Measurements from ENCODE around the gene STAT3. TPM values are rescaled to one million over a fixed set of nuclear protein-coding genes. Genes with fewer than 3 reads are reported as not detected.

The STAT3 gene
- total and polyA plus RNA-seq, 2 of the 13 experiments (the other 11 are each of a cell fraction or from before 2014, with no cell fraction given) = 61.8 to 62.4 TPM

DNA sequence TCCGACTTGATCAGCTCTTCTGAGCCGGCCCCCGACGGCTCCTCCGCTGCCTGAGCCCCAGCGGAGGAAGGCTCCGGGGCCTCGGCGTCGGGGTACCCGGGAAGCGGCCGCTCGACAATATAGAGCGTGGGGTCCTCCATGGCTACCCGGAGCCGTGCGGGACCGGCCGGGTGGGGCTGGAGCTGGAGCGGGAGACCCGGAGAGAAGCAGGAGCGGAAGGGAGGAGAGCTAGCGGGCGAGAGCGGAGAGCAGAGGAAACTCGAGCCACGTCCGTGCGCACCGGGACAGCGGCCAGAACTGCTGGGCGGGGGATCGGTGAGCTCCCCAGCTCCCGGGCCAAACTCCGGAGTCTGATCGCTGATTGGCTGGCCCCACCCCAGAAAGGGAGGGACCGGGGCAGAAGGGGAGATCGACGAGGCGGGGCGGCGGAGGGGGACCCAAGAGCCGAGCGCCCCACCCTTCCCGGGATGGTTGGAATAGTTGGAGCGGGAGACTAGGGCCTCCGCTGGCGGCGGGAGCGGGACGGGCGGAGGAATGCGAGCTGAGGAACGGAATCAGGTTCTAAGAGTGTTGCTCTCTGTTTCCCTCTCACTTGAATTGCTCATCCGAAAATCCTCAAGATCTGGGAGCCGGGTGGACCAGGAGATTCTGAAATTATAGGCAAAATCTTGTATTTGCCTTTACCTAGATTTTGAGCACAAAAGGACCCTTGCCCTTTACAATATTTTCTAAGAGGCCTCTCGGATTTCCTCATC, 34.9 kb upstream of the STAT3 start, which contains the start of gene CAVIN1 (continued):
- TF ChIP-seq, protein P1, sequence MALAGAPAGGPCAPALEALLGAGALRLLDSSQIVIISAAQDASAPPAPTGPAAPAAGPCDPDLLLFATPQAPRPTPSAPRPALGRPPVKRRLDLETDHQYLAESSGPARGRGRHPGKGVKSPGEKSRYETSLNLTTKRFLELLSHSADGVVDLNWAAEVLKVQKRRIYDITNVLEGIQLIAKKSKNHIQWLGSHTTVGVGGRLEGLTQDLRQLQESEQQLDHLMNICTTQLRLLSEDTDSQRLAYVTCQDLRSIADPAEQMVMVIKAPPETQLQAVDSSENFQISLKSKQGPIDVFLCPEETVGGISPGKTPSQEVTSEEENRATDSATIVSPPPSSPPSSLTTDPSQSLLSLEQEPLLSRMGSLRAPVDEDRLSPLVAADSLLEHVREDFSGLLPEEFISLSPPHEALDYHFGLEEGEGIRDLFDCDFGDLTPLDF (CRISPR knock-in tag; IDR thresholded peaks at IDR 0.05) = peak; percentile 51; the same call in 1 of the 2 replicates
- peak; percentile 75 for TF ChIP-seq POLR2AphosphoS5 (IDR thresholded peaks at IDR 0.05; ENCODE audit: low read depth, low read length)
- TF ChIP-seq, protein P2, sequence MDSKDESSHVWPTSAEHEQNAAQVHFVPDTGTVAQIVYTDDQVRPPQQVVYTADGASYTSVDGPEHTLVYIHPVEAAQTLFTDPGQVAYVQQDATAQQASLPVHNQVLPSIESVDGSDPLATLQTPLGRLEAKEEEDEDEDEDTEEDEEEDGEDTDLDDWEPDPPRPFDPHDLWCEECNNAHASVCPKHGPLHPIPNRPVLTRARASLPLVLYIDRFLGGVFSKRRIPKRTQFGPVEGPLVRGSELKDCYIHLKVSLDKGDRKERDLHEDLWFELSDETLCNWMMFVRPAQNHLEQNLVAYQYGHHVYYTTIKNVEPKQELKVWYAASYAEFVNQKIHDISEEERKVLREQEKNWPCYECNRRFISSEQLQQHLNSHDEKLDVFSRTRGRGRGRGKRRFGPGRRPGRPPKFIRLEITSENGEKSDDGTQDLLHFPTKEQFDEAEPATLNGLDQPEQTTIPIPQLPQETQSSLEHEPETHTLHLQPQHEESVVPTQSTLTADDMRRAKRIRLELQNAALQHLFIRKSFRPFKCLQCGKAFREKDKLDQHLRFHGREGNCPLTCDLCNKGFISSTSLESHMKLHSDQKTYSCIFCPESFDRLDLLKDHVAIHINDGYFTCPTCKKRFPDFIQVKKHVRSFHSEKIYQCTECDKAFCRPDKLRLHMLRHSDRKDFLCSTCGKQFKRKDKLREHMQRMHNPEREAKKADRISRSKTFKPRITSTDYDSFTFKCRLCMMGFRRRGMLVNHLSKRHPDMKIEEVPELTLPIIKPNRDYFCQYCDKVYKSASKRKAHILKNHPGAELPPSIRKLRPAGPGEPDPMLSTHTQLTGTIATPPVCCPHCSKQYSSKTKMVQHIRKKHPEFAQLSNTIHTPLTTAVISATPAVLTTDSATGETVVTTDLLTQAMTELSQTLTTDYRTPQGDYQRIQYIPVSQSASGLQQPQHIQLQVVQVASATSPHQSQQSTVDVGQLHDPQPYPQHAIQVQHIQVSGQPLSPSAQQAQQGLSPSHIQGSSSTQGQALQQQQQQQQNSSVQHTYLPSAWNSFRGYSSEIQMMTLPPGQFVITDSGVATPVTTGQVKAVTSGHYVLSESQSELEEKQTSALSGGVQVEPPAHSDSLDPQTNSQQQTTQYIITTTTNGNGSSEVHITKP (CRISPR knock-in tag; IDR thresholded peaks at IDR 0.05; ENCODE audit: low read depth) = peak; percentile 69; the same call in 1 of the 2 replicates
- TF ChIP-seq ZNF782 (CRISPR knock-in tag; IDR thresholded peaks at IDR 0.05; ENCODE audit: borderline replicate concordance) = no peak
- TF ChIP-seq JARID2 (CRISPR knock-in tag; IDR thresholded peaks at IDR 0.05; ENCODE audit: insufficient replicate concordance) = peak; percentile 27
- no peak for TF ChIP-seq ZFP1 (CRISPR knock-in tag; IDR thresholded peaks at IDR 0.05)
- no peak for TF ChIP-seq ZSCAN22 (CRISPR knock-in tag; IDR thresholded peaks at IDR 0.05)
- TF ChIP-seq MAF1 (CRISPR knock-in tag; IDR thresholded peaks at IDR 0.05; ENCODE audit: borderline replicate concordance) = peak; percentile 61; the same call in 1 of the 2 replicates
- TF ChIP-seq, protein P3, sequence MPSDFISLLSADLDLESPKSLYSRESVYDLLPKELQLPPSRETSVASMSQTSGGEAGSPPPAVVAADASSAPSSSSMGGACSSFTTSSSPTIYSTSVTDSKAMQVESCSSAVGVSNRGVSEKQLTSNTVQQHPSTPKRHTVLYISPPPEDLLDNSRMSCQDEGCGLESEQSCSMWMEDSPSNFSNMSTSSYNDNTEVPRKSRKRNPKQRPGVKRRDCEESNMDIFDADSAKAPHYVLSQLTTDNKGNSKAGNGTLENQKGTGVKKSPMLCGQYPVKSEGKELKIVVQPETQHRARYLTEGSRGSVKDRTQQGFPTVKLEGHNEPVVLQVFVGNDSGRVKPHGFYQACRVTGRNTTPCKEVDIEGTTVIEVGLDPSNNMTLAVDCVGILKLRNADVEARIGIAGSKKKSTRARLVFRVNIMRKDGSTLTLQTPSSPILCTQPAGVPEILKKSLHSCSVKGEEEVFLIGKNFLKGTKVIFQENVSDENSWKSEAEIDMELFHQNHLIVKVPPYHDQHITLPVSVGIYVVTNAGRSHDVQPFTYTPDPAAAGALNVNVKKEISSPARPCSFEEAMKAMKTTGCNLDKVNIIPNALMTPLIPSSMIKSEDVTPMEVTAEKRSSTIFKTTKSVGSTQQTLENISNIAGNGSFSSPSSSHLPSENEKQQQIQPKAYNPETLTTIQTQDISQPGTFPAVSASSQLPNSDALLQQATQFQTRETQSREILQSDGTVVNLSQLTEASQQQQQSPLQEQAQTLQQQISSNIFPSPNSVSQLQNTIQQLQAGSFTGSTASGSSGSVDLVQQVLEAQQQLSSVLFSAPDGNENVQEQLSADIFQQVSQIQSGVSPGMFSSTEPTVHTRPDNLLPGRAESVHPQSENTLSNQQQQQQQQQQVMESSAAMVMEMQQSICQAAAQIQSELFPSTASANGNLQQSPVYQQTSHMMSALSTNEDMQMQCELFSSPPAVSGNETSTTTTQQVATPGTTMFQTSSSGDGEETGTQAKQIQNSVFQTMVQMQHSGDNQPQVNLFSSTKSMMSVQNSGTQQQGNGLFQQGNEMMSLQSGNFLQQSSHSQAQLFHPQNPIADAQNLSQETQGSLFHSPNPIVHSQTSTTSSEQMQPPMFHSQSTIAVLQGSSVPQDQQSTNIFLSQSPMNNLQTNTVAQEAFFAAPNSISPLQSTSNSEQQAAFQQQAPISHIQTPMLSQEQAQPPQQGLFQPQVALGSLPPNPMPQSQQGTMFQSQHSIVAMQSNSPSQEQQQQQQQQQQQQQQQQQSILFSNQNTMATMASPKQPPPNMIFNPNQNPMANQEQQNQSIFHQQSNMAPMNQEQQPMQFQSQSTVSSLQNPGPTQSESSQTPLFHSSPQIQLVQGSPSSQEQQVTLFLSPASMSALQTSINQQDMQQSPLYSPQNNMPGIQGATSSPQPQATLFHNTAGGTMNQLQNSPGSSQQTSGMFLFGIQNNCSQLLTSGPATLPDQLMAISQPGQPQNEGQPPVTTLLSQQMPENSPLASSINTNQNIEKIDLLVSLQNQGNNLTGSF (CRISPR knock-in tag; IDR thresholded peaks at IDR 0.05) = 0 out of 2 replicates have a peak, but pooled peaks have one; percentile 80
- TF ChIP-seq, protein P4, sequence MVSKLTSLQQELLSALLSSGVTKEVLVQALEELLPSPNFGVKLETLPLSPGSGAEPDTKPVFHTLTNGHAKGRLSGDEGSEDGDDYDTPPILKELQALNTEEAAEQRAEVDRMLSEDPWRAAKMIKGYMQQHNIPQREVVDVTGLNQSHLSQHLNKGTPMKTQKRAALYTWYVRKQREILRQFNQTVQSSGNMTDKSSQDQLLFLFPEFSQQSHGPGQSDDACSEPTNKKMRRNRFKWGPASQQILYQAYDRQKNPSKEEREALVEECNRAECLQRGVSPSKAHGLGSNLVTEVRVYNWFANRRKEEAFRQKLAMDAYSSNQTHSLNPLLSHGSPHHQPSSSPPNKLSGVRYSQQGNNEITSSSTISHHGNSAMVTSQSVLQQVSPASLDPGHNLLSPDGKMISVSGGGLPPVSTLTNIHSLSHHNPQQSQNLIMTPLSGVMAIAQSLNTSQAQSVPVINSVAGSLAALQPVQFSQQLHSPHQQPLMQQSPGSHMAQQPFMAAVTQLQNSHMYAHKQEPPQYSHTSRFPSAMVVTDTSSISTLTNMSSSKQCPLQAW (CRISPR knock-in tag; IDR thresholded peaks at IDR 0.05) = peak; percentile 78
- TF ChIP-seq NR2F6 (IDR thresholded peaks at IDR 0.05) = no peak
- peak; percentile 46; the same call in 1 of the 2 replicates for TF ChIP-seq NR2F6 (CRISPR knock-in tag; IDR thresholded peaks at IDR 0.05)
- no peak for TF ChIP-seq ZNF660 (CRISPR knock-in tag; IDR thresholded peaks at IDR 0.05; ENCODE audit: borderline replicate concordance, low read depth)
- peak; percentile 54 for TF ChIP-seq ZNF547 (CRISPR knock-in tag; IDR thresholded peaks at IDR 0.05)
- TF ChIP-seq SP1 (IDR thresholded peaks at IDR 0.05) = no peak
- peak; percentile 33; the same call in 1 of the 2 replicates for TF ChIP-seq SP1 (CRISPR knock-in tag; IDR thresholded peaks at IDR 0.05)
- peak; percentile 24; the same call in 1 of the 2 replicates for TF ChIP-seq SP4 (CRISPR knock-in tag; IDR thresholded peaks at IDR 0.05)
- peak; percentile 90 for TF ChIP-seq ZNF30 (CRISPR knock-in tag; IDR thresholded peaks at IDR 0.05)
- peak; percentile 82 for TF ChIP-seq NFYB (CRISPR knock-in tag; IDR thresholded peaks at IDR 0.05)
